ENCODE measurements around the gene TMED8. TPM values are rescaled to one million over a fixed set of nuclear protein-coding genes. Genes with fewer than 3 reads are reported as not detected.

TMED8 gene
- total RNA-seq, 1 donor from 2014 or later: 31.3 TPM

DNA sequence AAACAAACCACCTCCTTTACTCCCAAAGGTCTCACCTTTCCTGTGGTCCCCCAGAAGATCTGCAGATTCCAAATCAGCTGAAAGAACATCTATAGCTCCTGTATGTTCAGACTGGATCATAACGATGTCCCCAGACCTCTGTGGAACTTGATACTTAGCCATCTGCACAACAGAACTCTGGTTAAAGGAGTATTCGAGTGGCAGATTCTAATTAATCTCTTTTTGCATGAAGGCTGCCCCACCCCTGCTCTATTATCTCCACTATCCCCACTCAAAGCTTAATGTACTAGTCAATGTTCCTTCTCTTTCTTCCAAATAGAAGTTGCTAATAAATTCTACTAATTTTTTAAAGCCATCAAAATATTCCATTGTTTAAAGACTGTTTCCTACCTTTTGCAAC, 33.2 kb downstream of the TMED8 start:
- CTCF ChIA-PET: no interaction called here

DNA sequence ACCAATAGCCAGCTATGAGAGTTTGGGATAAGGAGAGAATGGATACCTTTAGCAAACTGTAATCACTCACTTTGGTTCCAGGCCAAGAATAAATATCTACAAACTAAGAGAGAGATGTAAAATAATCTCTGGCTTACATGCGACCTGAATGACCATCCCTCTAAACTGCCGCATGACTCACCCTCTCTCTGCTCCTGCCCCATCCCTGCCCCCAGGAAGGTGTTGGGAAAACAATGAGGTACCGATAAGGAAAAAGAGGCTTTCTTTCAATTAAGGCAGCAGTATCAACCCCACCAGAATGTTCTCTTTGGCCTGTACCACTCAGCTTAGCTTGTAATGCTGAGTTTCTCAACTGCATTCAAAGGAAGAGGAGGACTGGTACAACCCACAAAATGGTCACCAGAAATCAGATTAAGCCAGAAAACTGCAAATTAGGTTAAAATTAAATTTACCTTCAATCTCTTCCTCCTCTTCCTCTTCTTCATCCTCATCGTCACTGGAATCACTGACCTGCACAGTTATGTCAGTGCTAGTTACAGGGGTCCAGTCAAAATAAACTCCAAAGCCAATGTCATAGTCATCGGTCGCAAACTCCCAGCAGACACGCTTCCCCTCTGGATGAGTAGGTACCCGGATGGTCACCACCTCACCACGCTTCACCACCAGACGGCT, 34.0 kb downstream of the TMED8 start:
- peaks cover 83% of the 10 kb centered on the region for H3K36me3 Mint-ChIP-seq (ENCODE audit: low read depth)
- H3K27ac Mint-ChIP-seq: no peak overlapping the region
- peaks cover 11% of the 10 kb centered on the region for H3K4me1 Mint-ChIP-seq
- ChIA-PET POLR2A (no interaction called here), CTCF (no interaction called here)
- ATAC-seq (ENCODE audit: low read depth) (no peak), DNase-seq (no peak)
- no peaks in the 10 kb centered on the region for H3K27me3 Mint-ChIP-seq
- TF ChIP-seq, protein P1, sequence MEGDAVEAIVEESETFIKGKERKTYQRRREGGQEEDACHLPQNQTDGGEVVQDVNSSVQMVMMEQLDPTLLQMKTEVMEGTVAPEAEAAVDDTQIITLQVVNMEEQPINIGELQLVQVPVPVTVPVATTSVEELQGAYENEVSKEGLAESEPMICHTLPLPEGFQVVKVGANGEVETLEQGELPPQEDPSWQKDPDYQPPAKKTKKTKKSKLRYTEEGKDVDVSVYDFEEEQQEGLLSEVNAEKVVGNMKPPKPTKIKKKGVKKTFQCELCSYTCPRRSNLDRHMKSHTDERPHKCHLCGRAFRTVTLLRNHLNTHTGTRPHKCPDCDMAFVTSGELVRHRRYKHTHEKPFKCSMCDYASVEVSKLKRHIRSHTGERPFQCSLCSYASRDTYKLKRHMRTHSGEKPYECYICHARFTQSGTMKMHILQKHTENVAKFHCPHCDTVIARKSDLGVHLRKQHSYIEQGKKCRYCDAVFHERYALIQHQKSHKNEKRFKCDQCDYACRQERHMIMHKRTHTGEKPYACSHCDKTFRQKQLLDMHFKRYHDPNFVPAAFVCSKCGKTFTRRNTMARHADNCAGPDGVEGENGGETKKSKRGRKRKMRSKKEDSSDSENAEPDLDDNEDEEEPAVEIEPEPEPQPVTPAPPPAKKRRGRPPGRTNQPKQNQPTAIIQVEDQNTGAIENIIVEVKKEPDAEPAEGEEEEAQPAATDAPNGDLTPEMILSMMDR (IDR thresholded peaks at IDR 0.05): no peak
- H3K4me3 Mint-ChIP-seq: no peak overlapping the region
- H3K9me3 Mint-ChIP-seq: no peaks in the 10 kb centered on the region
- intact Hi-C loops (cut with micrococcal nuclease): no loop called here

More for the DNA sequence above, 33.2 kb downstream of the TMED8 start:
- H3K4me1 Mint-ChIP-seq: peaks cover 15% of the 10 kb centered on the region
- no peak overlapping the region for H3K4me3 Mint-ChIP-seq
- TF ChIP-seq, protein P1 (IDR thresholded peaks at IDR 0.05): no peak
- H3K36me3 Mint-ChIP-seq (ENCODE audit: low read depth): peaks cover 77% of the 10 kb centered on the region
- H3K27ac Mint-ChIP-seq: no peak overlapping the region
- DNase-seq: no peak
- no peaks in the 10 kb centered on the region for H3K9me3 Mint-ChIP-seq
- POLR2A ChIA-PET: no interaction called here
- ATAC-seq (ENCODE audit: low read depth): no peak
- intact Hi-C loops (cut with micrococcal nuclease): no loop called here
- no peaks in the 10 kb centered on the region for H3K27me3 Mint-ChIP-seq

DNA sequence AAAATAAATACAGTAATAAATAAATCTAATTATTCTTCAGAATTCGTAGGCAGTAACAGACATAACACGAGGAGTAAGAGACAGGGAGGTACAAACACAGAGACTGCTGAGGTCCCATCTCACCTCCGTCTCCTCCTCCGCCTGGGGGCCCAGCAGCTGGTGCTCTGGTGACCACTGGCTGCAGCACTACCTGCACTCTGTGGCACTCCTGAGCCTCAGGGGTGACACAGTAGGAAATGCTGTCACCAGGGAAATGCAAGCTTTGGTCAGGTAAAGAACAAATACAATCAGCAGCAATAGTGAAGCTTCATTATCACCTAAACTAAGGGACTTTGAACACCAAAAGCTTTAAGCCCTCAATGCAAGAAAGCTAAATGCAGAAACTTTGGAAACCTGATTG, 36.5 kb downstream of the TMED8 start:
- H3K4me1 Mint-ChIP-seq: no peaks in the 10 kb centered on the region
- no peak overlapping the region for H3K27ac Mint-ChIP-seq
- H3K36me3 Mint-ChIP-seq (ENCODE audit: low read depth): peaks cover 87% of the 10 kb centered on the region
- intact Hi-C loops (cut with micrococcal nuclease): no loop called here
- no peaks in the 10 kb centered on the region for H3K27me3 Mint-ChIP-seq
- ATAC-seq (ENCODE audit: low read depth) (no peak), DNase-seq (no peak)
- TF ChIP-seq, protein P1 (IDR thresholded peaks at IDR 0.05): no peak
- H3K4me3 Mint-ChIP-seq: no peak overlapping the region
- ChIA-PET POLR2A (interaction anchor here (0.7 to 0.8 kb wide), 2 partner anchors 19 to 104 kb away, joined by 4 to 6 read pairs; partner anchors contain the start of genes GSTZ1 and POMT2), CTCF (no interaction called here)
- no peaks in the 10 kb centered on the region for H3K9me3 Mint-ChIP-seq

DNA sequence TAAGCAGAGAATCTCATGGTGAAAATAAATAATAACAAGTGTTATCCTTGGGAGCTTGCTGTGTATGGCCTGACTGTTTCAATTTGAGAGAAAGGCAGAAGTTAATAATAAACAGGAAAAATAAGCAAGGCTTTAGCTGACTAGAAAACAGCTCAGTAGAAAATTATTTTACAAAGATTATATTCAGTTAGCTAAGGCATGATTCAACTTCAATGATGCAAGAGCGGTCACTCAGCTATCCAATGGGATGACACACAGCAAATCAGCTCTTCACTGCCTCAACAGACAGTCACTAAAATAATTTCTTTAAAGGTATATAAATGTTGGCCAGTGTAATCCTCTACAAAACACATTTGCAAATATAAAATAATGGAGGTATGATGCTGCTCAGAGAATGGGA, 37.5 kb downstream of the TMED8 start:
- H3K36me3 Mint-ChIP-seq (ENCODE audit: low read depth): peaks cover 90% of the 10 kb centered on the region

DNA sequence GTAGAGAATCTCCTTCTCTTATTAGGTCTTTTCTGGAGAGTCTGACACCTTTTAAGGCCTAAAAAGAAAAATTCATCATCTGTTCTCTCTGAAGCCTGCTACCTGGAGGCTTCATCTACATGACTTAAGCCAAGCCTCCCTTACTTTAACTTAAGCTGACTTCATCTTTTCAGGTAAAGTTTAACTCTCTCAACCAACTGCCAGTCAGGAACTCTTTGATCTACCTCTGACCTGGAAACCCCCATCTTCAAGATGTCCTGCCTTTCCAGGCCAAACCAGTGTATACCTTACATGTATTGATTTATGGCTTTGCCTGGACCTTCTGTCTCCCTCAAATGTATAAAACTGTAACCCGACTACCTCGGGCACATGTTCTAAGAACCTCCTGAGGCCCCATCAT, 38.6 kb downstream of the TMED8 start:
- Mint-ChIP-seq H3K27me3 (no peaks in the 10 kb centered on the region), H3K4me1 (no peaks in the 10 kb centered on the region), H3K9me3 (no peaks in the 10 kb centered on the region), H3K27ac (no peak overlapping the region), H3K36me3 (ENCODE audit: low read depth) (peaks cover 84% of the 10 kb centered on the region), H3K4me3 (no peak overlapping the region)
- TF ChIP-seq, protein P1 (IDR thresholded peaks at IDR 0.05): no peak
- DNase-seq (no peak), ATAC-seq (ENCODE audit: low read depth) (no peak)
- POLR2A ChIA-PET: no interaction called here
- CTCF ChIA-PET: no interaction called here
- intact Hi-C loops (cut with micrococcal nuclease): no loop called here

More for the DNA sequence above, 37.5 kb downstream of the TMED8 start:
- ChIA-PET CTCF (no interaction called here), POLR2A (no interaction called here)
- no peak for DNase-seq
- TF ChIP-seq, protein P1 (IDR thresholded peaks at IDR 0.05): no peak
- Mint-ChIP-seq H3K4me3 (no peak overlapping the region), H3K27me3 (no peaks in the 10 kb centered on the region), H3K9me3 (no peaks in the 10 kb centered on the region), H3K27ac (no peak overlapping the region), H3K4me1 (no peaks in the 10 kb centered on the region)
- intact Hi-C loops (cut with micrococcal nuclease): no loop called here
- ATAC-seq (ENCODE audit: low read depth): no peak
